Measurements from ENCODE around the gene AKTIP.

DNA sequence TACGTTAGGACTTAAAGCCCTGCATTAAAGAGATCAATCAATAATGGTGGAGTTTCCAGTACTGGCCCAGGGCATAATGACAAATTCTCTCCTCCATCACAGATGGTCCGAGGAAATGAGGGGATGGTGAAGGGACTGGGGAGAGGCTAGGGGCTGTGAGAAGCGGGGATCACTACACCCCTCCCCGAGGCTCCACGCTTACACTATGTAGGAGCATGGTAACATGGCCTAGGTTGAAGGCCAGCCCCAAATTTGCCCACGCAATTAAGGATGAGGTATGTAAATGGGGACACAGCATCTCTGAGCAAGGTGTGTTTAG is 8.0 kb upstream of the AKTIP start:
- TF ChIP-seq TAF1 (IDR thresholded peaks at IDR 0.05; ENCODE audit: borderline replicate concordance, insufficient read depth, low read length) (no peak), POLR2AphosphoS5 (IDR thresholded peaks at IDR 0.05; ENCODE audit: low read depth, low read length) (no peak), SIN3A (IDR thresholded peaks at IDR 0.05; ENCODE audit: borderline replicate concordance, insufficient read depth, low read length) (no peak), REST (IDR thresholded peaks at IDR 0.05; ENCODE audit: insufficient read depth in 1 of 2, low read depth in 2 of 2, low read length in 2 of 2) (no peak), FOXP2 (optimal IDR thresholded peaks at IDR 0.05; ENCODE audit: borderline replicate concordance, extremely low read depth, extremely low read length, insufficient read depth) (no peak)

Data from PFSK-1 (cell line).